ENCODE results near the gene HELLS. TPM values are rescaled to one million over a fixed set of nuclear protein-coding genes. Genes with fewer than 3 reads are reported as not detected.
A peak's percentile ranks its signal among the peaks of the same experiment; 100 is the strongest.
"Not testable (repeated sequence)": the region's sequence is repeated elsewhere in the genome, so short reads cannot be mapped to it uniquely, and the experiment has no call there.

Gene HELLS
- total RNA-seq, 1 donor from 2014 or later = 8.3 TPM

- no peaks in the 10 kb centered on the region for H3K9me3 ChIP-seq
- H3K4me3 ChIP-seq = no peak overlapping the region
- H3K27ac ChIP-seq = no peak overlapping the region
- no peak for TF ChIP-seq POLR2AphosphoS5 (IDR thresholded peaks at IDR 0.05; ENCODE audit: insufficient read depth in 1 of 2, low read depth in 1 of 2)
- no peak for TF ChIP-seq POLR2A (IDR thresholded peaks at IDR 0.05)
- TF ChIP-seq CTCF (IDR thresholded peaks at IDR 0.05) = no peak
- DNase-seq (ENCODE audit: extremely low spot score in 2 of 2) = no peak
- no peaks in the 10 kb centered on the region for H3K27me3 ChIP-seq
- intact Hi-C loops (cut with DNase I) = no loop called here
- H3K36me3 ChIP-seq = no peaks in the 10 kb centered on the region
- H3K4me1 ChIP-seq = no peaks in the 10 kb centered on the region
Observed at GRCh38 chr10:94627511-94627910, 81.9 kb downstream of the HELLS start.

GRCh38 chr10:94630017-94630688 lies 84.6 kb downstream of the HELLS start:
- DNase-seq (ENCODE audit: extremely low spot score in 2 of 2) = no peak
- H3K9me3 ChIP-seq = no peaks in the 10 kb centered on the region
- H3K4me1 ChIP-seq = no peaks in the 10 kb centered on the region
- no peaks in the 10 kb centered on the region for H3K36me3 ChIP-seq
- H3K27me3 ChIP-seq = no peaks in the 10 kb centered on the region
- no peak overlapping the region for H3K27ac ChIP-seq
- TF ChIP-seq CTCF (IDR thresholded peaks at IDR 0.05) (peak in 1 of 3 experiments; percentile 13), POLR2A (IDR thresholded peaks at IDR 0.05) (no peak)
- intact Hi-C loops (cut with DNase I) = no loop called here
- no peak overlapping the region for H3K4me3 ChIP-seq

GRCh38 chr10:94631077-94631875 lies 85.7 kb downstream of the HELLS start:
- Histone ChIP-seq H3K27ac (no peak overlapping the region), H3K9me3 (no peaks in the 10 kb centered on the region), H3K36me3 (no peaks in the 10 kb centered on the region), H3K27me3 (no peaks in the 10 kb centered on the region), H3K4me3 (no peak overlapping the region), H3K4me1 (no peaks in the 10 kb centered on the region)
- TF ChIP-seq CTCF (IDR thresholded peaks at IDR 0.05) = no peak
- TF ChIP-seq POLR2A (IDR thresholded peaks at IDR 0.05) = no peak
- no peak for TF ChIP-seq POLR2AphosphoS5 (IDR thresholded peaks at IDR 0.05; ENCODE audit: insufficient read depth in 1 of 2, low read depth in 1 of 2)
- intact Hi-C loops (cut with DNase I) = no loop called here
- no peak for DNase-seq (ENCODE audit: extremely low spot score in 2 of 2)

- H3K4me3 ChIP-seq = no peak overlapping the region
- H3K9me3 ChIP-seq = no peaks in the 10 kb centered on the region
- H3K27me3 ChIP-seq = no peaks in the 10 kb centered on the region
- no peak overlapping the region for H3K27ac ChIP-seq
- intact Hi-C loops (cut with DNase I) = no loop called here
- no peak for DNase-seq (ENCODE audit: extremely low spot score in 2 of 2)
- TF ChIP-seq POLR2AphosphoS5 (IDR thresholded peaks at IDR 0.05; ENCODE audit: insufficient read depth in 1 of 2, low read depth in 1 of 2) (no peak), POLR2A (IDR thresholded peaks at IDR 0.05) (no peak), CTCF (IDR thresholded peaks at IDR 0.05) (no peak)
- no peaks in the 10 kb centered on the region for H3K4me1 ChIP-seq
- H3K36me3 ChIP-seq = no peaks in the 10 kb centered on the region
Observed at GRCh38 chr10:94632954-94633353, 87.4 kb downstream of the HELLS start.

GRCh38 chr10:94638097-94638496 lies 92.5 kb downstream of the HELLS start:
- H3K36me3 ChIP-seq; H3K4me1 ChIP-seq; H3K4me3 ChIP-seq; H3K27ac ChIP-seq; H3K9me3 ChIP-seq; DNase-seq (ENCODE audit: extremely low spot score in 2 of 2); H3K27me3 ChIP-seq; intact Hi-C loops (cut with DNase I): not testable (repeated sequence)

Measured in vagina (tissue), 2 donors.